CD4-positive, alpha-beta T cell treated with Interleukin-17A for 4 hours (primary cell): Measurements from ENCODE around the gene ADCY3.

ENCODE experiments used
- DNase-seq: peaks from one replicate; pipeline ENCODE4 v3.0.0-alpha.2; 2020; ENCODE audit warnings: mixed read lengths

The ADCY3 gene

DNA sequence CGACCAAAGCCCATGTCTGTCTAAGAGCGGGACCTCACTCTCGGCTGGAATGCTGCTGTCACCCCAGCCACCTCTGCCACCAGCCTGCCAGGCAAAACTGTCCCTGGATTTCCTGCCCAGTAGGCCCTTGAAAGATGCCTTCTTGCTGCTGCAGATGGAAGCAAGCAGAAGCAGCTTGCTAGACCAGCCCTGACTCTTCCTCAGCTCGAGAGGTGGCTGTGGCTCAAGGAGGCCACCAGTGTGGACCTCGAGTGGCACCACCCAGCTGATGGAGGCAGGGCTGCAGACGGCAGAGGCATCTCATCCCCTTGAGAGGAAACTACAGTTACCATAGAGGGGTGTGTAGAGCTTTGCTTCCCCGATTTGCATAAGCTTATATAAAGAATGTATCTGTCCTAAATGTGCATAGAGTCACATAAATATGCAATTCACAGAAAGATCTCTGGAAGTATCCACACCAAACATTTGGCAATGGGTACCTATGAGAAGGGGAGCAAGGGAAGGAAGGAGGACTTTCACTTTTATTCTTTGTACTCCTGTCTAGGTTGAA, 20.6 kb downstream of the ADCY3 start:
- no peak for DNase-seq

DNA sequence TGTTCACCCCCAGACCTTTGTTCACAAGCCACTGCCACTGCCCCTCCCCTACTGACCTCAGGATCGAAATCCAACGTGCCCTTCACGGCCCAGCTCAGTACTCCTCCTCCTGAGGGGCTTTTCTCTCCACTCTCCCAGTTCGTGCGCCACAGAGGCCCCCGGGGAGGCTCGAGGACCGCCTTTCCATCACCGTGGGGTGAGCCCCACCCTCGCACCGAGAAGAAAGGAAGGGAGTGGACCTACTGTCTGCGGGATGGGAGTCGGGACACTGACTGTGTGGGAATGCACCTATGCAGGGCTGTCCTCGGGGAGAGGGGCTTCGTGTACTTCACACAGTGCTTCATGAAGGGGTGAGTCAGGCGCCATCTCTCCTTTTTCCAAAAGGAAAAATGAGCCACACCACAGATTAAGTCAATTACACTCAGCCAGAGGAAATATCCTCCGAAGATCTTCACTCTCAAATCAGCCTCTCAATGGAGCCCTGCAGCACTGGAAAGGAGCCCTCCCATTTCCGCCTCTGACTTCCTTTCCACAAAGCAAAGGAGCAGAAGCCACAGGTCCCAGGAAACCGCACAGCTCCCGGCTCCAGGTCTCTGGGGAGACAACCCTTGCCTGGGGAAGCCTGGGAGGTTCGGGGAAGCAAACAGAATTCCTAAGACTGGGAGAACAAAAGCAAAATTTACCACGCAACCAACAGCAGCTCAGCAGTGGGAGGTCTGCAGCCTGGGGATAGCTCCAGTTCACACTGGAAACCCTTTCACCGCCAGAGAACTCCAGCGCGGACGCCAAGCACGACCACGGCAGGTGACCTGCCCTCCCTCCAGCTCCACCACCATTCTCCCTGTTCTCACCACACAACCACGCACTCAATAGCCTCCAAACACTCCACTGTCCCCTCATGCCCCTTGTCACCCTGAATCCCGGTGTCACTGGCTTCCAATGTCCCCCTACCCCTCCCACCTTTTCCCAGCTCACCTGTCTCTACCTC, 21.6 kb downstream of the ADCY3 start:
- DNase-seq = no peak

DNA sequence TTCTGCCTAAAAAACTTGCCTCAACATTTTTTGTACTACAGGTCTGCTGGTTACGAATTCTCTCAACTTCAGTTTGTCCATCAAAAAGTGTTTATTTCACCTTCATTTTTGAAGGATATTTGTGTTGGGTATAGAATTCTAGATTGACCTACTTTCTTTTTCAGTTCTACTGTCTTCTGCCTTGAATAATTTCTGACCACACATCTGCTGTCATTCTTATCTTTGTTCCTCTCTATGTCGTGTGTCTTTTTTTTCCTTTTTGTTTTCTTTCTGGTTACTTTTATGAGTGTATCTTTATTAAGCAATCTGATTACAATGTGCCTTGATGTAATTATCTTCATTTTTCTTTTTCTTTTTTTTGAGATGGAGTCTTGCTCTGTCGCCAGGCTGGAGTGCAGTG, 25.3 kb downstream of the ADCY3 start:
- DNase-seq = no peak

DNA sequence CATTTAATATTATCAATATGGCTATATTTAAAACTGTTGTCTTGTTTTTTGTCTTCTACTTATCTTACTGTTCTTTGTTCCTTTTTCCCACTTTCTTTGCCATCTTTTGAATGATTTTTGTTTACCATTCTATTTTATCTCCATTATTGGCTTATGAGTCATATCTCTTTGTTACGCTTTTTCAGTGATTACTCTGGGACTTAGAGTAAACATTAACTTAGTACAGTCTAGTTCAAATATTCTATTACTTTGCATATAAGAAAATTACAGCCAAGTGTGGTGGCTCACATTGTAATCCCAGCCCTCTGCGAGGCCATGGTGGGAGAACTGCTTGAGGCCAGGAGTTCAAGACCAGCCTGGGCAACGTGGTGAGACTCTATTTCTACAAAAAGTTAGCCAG, 26.1 kb downstream of the ADCY3 start:
- no peak for DNase-seq

DNA sequence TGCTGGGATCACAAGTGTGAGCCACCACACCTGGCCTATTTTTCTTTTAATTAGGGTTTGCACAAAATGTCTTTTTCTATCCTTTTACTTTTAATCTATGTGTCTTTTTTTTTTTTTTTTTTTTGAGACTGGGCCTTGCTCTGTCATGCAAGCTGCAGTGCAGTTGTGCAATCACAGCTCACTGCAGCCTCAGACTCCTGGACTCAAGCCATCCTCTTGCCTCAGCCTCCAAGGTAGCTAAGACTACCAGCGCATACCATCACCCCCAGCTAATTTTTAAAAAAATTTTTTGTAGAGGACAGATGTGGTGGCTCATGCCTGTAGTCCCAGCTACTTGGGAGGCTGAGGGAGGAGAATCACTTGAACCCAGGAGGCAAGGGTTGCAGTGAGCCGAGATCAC, 27.1 kb downstream of the ADCY3 start:
- DNase-seq = no peak

DNA sequence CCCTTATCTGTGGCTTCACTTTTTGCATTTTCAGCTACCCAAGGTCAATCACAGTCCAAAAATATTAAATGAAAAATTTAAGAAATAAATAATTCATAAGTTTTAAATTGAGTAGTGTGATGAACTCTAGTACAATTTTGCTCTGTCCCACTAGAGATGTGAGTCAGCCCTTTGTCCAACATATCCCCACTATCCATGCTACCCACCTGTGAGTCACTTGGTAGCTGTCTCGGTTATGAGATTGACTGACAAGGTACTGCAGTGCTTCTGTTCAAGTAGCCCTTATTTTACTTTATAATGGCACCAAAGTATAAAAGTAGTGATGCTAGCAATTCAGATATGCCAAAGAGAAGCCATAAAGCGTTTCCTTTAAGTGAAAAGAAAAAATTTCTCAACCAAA, 28.8 kb downstream of the ADCY3 start:
- no peak for DNase-seq

DNA sequence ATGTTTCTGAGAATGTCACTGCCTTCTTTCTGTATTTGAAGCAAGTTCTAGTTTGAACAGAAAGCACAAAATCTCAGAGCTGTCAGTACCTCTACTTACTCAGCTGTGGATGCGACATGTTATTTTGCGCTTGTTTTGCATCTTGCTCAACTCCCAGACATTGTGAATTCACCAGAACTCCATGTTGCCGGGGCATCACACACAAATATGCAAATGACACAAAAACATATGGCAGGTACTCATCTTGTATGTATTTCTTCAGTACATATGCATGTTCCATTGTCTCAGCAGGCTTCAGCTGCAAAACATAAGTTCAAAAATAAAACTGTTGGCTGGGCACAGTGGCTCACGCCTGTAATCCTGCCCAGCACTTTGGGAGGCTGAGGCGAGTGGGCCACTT, 30.8 kb downstream of the ADCY3 start:
- DNase-seq = no peak

DNA sequence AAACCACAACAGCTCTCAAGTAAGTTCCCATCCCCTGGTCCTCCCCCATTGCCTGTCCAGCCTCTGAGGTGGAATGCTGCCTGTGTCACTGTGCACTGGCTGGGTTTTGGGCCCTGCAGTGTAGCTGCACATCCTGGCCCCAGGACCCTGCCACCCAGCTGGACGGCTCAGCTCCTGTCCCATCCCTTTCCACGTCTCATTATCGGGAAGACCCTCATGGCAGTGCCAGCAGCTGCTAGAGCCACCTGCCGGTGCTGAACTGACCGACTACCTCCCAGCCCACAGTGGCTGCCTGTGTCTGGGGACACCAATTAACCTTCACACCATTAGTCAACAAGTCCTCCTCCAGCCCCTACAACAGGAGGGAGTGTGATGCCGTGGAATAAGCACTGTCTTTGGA, 31.9 kb downstream of the ADCY3 start:
- no peak for DNase-seq

DNA sequence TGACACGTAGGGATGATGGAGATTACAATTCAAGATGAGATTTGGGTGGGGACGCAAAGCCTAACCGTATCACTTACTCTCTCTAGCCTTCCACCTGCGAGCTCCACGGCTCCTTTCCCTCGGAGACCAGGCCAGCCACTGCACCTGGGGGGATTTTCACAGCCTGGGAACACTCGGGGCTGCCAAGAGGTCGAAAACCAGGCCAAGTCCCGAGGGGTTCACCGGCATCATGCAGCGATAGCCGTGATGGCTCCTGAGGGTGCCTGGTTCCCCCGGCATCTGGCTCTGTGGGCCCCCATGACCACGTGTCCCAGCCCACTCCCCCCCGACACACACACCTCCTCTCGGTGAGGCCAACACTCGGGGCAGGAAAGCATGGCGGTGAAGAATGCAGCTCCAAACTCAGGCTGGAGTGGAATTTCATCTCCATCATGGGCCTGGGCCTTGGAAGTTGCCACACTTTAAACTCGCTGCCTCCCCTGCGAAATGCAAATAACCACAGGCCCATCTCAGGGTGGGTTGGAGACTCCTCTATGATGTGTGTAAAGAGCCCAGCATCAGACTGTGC, 32.6 kb downstream of the ADCY3 start:
- no peak for DNase-seq

DNA sequence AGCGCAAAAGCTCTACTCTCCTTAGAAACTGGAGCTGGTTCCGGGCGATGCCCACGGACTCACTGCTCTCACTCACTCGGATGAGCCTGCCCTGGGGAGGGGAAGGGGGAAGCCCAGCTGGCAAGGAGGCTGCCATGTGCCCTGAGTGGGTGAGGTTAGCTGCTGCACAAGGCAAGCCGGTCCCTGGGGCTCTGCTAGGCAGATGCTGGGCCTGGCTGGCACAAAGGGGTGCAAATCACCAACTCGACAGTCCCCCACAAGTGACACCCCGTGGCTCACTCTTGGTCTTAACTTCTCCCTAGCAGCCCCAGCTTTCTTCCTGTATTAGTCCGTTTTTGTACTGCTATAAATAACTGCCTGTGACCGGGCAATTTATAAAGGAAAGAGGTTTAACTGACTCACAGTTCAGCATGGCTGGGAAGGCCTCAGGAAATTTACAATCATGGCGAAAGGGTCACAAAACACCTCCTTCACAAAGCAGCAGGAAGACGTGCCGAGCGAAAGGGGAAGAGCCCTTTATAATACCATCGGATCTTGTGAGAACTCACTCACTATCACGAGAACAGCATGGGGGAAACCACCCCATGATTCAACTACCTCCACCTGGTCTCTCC, 33.2 kb downstream of the ADCY3 start:
- no peak for DNase-seq

DNA sequence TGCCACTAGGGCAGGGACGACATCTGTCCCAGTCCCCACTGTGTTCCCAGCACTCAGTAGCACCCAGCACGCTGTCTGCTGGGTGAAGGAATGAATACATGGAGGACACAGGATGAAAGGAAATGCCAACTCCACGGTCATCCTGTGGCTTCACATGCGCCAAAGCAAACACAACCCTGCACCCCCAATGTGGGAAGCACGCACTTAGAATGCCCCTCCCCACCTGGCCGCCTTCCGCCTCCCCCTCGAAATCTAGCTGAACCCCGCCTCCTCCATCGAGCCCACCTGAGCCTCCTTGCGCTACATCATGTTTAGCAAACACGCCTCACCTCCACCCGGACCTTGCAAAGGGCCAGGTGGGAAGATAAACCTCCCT, 33.9 kb downstream of the ADCY3 start:
- DNase-seq = no peak

DNA sequence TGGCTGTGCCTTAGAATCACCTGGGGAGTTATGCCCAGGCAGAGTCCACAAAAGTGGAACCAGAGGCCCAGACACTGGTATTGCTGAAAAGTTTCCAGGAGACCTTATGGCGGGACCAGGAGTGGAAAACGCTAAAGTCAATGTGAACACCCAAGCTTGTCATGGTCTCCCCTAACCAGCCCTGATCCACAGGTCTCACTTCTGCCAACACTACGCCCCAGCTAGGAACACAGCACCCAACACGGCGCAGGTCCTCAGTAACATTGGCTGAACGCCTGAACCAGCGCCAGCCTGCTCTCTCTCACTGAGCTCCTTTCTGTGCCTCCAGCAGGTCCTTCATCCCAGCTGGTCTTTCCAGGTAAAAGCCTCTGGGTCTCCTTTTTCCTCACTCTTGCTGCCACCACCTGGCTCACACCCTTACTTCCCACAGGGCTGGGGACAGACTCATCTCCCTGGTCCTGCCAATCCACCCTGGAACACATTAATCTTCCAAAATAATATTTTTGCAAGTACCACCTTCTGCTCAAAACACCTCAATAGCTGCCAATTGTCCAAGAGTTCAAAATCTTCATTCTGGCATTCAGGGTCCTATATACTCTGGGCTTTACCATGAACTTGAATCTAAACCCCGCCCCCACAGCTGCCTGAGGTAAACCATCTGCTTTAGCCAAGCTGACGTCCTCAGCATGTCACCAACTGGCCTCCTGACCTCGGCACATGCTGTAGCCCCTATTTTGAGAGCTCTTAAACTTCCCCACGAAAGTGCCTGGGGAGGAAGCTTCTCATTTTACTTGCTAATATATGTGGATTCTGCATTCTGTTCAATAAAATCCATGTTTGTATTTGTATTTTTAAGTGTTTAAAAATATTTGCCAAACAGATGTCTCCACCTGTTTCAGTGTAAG, 34.6 kb downstream of the ADCY3 start:
- no peak for DNase-seq

DNA sequence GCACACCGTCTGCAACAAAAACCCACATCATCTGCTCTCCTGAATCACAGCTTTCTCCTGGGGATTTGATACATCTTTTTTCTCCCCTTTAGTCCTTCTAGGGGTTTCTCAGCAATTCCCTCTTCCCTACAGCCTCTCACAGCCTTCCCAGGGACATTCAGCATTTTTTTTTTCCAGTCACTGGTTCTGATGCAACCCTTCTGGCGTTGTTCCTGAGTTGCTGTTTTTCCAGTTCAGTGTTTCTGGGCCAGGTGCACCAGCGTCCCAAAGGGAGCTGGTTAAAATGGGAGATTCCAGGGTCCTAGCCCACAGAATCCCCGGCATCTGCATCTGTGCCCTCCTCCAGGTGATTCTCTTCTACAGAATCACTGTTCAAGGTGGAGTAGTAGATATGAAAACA, 36.1 kb downstream of the ADCY3 start:
- DNase-seq = no peak

DNA sequence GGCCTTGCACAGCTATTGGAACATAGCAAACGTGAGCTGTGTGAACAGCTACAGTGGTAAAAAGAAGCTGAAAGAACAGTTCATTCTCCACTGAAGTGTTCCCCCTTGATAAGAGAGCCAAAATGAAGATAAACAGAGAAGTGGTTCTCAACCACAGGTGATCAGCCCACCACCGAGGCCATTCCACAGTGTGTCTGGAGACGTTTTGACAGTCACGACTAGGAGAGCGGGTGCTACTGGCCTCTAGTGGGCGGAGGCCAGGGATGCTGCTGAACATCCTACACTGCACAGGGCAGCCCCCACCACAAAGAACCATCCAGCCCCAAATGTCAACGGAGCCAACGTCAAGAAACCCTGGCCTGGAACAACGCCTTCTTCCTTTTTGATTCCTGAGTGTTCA, 38.4 kb downstream of the ADCY3 start:
- DNase-seq = no peak

DNA sequence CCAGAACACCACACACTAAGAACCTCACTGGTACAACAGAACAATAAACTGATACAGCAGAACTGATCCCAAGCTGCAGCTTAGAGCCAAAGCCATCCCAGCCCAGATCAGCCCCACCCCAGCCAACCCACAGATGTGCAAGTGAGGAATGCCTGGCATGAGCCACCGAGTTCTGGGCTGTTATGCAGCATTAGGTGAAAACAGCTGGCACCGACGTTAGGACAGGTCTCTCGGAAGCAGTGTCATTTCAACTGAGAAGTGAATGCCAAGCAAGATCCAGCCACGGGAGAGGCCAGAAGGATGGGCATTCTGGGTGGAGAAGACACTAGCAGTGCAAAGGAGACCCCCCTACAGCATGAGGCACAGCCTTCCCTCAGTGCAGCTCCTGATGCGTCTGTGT, 38.9 kb downstream of the ADCY3 start:
- no peak for DNase-seq

DNA sequence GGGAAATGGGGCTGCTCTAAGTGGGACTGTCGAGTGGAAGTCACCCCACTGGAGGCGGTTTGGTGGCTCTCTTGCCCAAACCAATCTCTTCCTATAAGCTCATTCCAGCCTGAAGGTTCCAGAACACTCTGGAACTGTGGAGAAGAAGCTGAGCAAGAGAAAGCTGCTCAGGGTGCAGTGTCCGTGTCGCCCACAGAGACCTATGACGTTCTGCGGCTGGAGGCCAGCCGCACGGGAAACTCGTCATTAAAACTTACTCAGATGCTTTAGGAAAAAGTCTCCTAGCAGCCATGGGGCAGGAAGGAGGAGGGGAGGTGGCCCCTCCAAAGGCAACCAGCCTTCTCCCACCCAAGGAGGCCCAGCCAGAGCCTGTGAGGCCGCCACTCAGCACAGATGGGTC, 41.7 kb downstream of the ADCY3 start:
- no peak for DNase-seq

DNA sequence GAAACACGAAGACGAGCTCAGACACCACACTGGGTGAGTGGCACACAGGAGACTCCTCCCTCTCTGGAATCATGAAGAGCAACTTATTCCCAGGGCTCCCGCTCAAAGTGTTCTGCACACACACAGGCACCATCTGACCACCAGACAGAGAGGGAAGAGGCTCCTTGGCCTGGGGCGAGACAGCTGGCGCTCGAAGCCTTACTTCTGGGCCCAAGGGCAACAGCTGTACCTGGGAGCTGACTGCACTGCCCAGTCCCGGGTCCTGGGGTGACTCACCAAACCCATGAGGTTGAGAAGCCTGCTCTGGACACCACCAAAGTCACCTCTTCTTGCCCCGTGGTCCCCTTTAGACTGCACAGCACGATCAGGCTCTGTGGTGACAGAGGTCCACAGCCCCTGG, 42.4 kb downstream of the ADCY3 start:
- DNase-seq = no peak

DNA sequence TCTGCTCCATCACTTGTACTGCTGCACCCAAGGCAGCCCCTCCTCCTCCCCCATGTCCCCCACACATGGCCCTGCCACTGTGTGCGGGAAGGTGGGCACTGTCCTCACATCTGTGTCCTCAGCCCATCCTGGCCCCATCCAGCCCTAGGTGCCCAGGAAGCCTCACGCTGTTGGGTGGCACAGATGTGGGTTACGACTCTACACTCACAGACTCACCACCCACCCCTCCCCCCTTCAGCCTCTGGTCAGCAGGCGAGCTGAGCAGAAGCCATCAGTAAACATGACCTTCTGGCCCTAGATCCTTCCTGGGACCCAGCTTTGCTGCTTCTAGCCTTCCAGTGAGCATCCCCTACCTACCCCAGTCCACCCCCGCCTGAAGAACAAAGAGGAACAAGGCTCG, 43.0 kb downstream of the ADCY3 start:
- no peak for DNase-seq

DNA sequence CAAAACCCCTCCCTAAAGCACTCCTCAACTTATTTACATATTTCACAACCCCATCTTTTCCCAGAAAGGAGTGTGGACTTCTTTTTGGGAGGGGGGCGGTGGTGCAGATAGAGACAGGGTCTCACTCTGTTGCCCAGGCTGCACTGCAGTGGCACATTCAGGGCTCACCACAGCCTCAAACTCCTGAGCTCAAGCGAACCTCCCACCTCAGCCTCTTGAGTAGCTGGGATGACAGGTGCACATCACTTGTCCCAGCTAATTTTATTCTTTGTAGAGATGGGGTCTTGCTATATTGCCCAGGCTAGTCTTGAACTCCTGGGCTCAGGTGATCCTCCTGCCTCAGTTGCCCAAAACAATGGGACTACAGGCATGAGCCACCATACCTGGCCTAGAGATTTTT, 44.1 kb downstream of the ADCY3 start:
- no peak for DNase-seq

DNA sequence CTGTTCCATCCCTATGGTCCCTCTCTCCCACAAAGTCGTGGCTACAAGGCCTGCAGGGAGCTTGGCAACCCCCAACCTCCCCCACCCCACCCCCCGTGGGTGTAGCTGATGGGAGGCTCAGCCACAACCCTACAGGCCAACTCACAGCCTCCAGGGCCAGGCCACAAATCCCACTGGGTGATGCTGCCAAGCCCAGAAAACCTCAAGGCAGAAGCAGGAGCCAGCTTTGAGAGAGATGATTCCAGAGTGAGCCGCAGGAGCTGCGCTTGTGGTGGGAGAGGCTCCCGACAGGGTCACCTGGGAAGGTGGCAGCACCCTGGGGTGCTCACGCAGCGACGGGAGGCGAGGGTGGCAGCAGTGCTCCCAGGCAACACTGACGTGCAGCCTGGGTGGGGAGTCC, 44.8 kb downstream of the ADCY3 start:
- DNase-seq = no peak

DNA sequence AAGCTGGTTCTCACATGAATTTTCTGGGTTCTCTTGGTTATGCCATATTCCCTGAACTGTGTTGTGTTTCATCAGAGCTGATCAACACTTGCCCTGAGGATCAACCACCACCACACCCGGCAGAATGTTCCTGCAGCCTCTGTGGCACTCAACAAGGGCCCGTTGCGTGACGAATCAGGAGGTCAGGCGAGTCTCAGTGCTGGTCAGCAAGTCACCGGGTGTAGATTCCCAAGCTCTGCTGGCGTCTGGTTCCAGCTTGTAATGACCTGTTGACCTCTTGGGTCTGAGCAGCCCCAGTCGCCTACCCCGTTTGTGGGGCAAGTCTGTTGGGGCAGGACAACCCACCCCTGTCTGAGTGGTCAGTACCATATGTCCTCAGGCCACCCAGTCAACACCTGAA, 46.0 kb downstream of the ADCY3 start:
- DNase-seq = no peak

DNA sequence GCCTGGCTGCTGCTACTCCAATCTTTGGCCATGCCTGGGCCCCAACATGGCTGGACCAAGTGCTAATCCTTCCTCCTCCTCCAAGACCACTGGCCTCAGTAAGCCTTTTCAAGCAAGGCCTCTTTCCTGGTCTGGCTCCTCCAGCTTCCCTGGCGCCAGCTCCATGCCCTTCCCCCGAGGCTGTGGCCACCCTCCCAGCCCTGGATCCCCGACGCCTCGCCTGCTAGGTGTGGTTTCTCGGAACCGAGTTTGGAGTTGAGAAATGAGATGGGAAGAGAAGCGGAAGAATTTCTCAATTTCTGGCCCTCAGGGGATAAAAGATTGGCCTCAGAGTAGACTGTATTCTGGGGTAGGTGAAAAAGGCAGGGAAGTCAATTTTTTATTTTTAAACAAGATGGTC, 46.4 kb downstream of the ADCY3 start:
- no peak for DNase-seq
